Astrocyte of the hippocampus (primary cell): ENCODE measurements around the gene TMPRSS13.

Source experiments
- DNase-seq: peaks from one replicate; pipeline ENCODE4 v3.0.0; 2011; ENCODE audit warnings: low read depth, low spot score

The TMPRSS13 gene

DNA sequence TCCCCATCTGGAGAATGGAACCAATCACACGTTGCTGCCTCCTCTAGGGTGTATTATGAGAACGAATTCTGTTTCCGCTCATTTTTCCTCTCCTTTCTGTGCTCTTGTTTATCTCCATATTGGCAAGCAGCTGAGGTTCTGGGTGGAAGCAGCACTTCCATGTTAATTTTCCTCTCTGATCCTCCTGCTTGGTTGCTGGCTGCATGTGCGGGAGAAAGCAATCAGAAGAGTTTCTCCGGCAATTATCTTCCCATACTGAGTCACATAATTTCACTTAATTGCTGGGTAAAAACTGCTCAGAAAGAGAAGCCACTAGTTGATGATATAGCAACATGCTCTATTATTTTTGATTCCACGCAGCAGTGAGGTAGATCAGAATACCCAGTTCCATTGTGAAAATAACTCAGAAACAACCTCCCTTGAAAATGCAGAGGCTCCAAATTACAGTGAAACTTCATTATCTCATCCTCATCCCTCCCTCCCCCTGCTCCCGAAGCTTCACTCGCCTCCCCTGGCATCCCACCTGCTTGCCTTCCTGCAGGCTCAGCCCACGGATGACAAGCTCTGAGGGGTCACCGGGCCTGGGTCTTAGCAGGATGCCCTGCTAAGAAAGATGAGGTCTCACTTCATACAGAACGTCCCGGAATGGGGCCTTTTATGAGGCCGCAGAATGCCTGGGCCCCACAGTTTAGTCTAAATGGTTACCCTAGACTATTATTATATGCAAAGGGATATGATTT lies 73.1 kb downstream of the TMPRSS13 start:
- no peak for DNase-seq

DNA sequence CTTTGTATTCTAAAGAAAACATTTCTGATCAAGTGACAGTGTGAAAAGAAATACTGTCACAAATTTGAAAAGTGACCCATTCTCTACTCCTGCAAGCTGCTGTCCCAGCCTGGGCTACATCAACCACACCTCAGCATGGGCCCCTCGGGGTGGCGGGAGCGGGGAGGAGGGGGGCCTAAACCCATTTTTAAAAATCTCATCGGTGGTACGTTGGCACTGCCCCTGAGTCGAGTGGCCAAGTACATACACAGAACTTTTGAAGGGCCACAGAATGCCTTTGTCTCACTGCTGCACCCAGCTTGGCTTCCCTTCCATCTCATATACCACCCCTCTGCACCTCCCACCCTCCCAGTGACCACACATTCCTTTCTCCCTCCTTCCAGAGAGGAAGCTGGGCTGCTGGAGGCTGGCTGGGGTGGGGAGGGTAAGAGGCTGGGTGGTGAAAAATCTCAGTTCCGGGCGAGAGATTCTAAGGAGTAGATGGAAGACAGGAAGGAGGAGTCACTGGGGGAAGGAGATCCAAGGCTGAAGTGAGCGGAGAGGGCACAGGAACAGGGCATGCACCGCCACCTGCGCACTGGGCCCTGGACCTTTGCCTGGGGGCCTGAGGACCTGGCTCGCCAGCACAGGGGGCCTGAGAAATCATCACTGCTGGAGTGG lies 73.9 kb downstream of the TMPRSS13 start:
- no peak for DNase-seq

DNA sequence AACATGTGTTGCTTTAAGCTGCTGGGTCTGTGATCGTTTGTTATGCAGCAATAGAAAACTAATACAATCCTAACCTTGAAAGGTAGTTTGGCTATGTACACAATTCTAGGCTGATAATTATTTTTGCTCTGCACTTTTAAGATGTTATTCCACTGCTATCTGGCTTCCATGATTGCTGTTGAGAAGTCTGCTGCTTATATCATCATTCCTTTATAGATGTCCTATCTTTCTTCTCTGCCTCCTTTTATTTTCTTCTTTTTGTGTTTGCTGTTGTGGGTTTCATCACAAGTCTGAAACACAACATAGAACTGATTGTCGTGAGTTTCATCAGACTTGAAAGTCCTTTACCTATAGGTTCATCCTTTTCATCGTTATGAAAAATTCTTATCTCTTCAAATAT lies 76.9 kb downstream of the TMPRSS13 start:
- no peak for DNase-seq

GRCh38 chr11:117851852-117852251 lies 77.3 kb downstream of the TMPRSS13 start:
- DNase-seq: no peak

DNA sequence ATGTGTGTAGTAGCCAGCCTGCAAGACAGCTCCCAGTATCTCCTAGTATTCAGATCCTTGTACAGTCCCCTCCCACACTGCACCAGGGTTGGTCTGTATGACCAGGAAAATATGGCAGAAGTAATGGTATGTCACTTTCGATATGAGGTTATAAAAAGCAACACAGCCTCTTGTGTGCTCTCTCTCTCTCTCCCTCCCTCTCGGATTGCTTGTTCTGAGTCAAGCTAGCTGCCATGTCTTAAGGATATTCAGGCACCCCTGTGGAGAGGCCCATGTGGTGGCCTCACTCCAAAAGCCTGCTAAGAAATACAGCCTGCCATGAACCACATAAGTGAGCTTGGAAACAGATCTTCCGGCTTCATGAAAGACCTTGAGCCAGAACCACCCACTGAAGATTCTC lies 78.1 kb downstream of the TMPRSS13 start:
- DNase-seq: no peak
